NB4 (cell line): ENCODE data around the gene ZNF548.
"Not testable (repeated sequence)": the region's sequence is repeated elsewhere in the genome, so short reads cannot be mapped to it uniquely, and the experiment has no call there.

ENCODE experiments used
- DNase-seq: peaks from one replicate; pipeline ENCODE4 v3.0.0; 2010; ENCODE audit warnings: low read depth
- H3K4me3 ChIP-seq: one replicate; pipeline ENCODE4 v1.5.1; 2011; ENCODE audit warnings: mild to moderate bottlenecking, low read depth, low read length, moderate library complexity
- CTCF ChIP-seq: IDR thresholded peaks from one replicate; pipeline ENCODE4 v1.5.1; 2012; ENCODE audit warnings: low read depth, low read length
- MYC ChIP-seq: IDR thresholded peaks from 2 replicates; pipeline ENCODE4 v1.6.1; 2011; ENCODE audit warnings: low read depth, low read length
- POLR2A ChIP-seq: IDR thresholded peaks from 2 replicates; pipeline ENCODE4 v1.6.1; 2011; ENCODE audit warnings: mild to moderate bottlenecking; ENCODE audit not compliant: insufficient read length; ENCODE audit errors: extremely low read depth
- TF ChIP-seq, protein P1 (sequence below): IDR thresholded peaks from 2 replicates; pipeline ENCODE4 v1.6.1; 2011; ENCODE audit warnings: low read depth, low read length

ZNF548 gene

GRCh38 chr19:57363688-57364181, 25.9 kb upstream of the ZNF548 start:
- DNase-seq: peak; percentile 2
- peak overlapping the region; percentile 82 for H3K4me3 ChIP-seq
- TF ChIP-seq POLR2A: no peak
- no peak for TF ChIP-seq CTCF
- no peak for TF ChIP-seq MYC
- TF ChIP-seq, protein P1, sequence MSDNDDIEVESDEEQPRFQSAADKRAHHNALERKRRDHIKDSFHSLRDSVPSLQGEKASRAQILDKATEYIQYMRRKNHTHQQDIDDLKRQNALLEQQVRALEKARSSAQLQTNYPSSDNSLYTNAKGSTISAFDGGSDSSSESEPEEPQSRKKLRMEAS: no peak

GRCh38 chr19:57366776-57367175, 22.9 kb upstream of the ZNF548 start:
- no peak for DNase-seq
- H3K4me3 ChIP-seq: no peak overlapping the region
- no peak for TF ChIP-seq MYC

- no peak for TF ChIP-seq MYC
- TF ChIP-seq, protein P1: no peak
- no peak for TF ChIP-seq CTCF
- TF ChIP-seq POLR2A: no peak
- DNase-seq: no peak
- no peak overlapping the region for H3K4me3 ChIP-seq
Measured at GRCh38 chr19:57374179-57374578, 15.5 kb upstream of the ZNF548 start.

- DNase-seq, H3K4me3 ChIP-seq: not testable (repeated sequence)
Measured at GRCh38 chr19:57374647-57375046, 15.0 kb upstream of the ZNF548 start.

GRCh38 chr19:57376151-57376550, 13.5 kb upstream of the ZNF548 start:
- no peak for TF ChIP-seq MYC
- TF ChIP-seq POLR2A: no peak
- TF ChIP-seq, protein P1: no peak
- DNase-seq: no peak
- no peak overlapping the region for H3K4me3 ChIP-seq

GRCh38 chr19:57377498-57378146, 12.0 kb upstream of the ZNF548 start:
- no peak for DNase-seq
- H3K4me3 ChIP-seq: no peak overlapping the region
- TF ChIP-seq CTCF (no peak), MYC (no peak), POLR2A (no peak)
- TF ChIP-seq, protein P1: no peak

DNA sequence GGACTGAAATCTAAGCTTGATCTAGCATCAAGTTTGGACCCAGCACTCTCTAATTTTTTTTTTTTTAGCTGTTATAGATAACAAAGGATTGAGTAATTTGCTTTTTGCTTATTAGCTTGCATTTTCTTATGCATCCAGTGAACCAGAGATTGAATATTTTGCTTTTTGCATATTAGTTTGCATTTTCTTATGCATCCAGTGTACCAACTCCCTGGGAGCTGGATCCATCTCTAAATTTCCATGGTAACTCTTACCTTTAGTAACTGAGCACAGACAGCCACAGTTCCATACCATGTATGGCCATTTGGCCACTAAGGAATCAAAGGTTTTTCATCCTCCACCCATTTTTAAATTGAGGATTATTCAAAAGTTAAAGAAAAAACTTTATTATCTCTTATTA, 8.7 kb upstream of the ZNF548 start:
- TF ChIP-seq MYC (no peak), POLR2A (no peak), CTCF (no peak)
- TF ChIP-seq, protein P1: no peak
- DNase-seq: no peak
- H3K4me3 ChIP-seq: no peak overlapping the region
